Activated T-helper 1 cell treated with anti-CD3 and anti-CD28 coated beads, Interleukin-2, amount 50 U/mL, for 16 hours (primary cell): Measurements from ENCODE around the gene IL3.

ENCODE experiments used
- DNase-seq, 2 donors: peaks; one replicate each; pipeline ENCODE4 v3.0.0-alpha.2; 2020; ENCODE audit warnings: low read depth in 1 of 2, low spot score in 1 of 2

IL3 gene

DNA sequence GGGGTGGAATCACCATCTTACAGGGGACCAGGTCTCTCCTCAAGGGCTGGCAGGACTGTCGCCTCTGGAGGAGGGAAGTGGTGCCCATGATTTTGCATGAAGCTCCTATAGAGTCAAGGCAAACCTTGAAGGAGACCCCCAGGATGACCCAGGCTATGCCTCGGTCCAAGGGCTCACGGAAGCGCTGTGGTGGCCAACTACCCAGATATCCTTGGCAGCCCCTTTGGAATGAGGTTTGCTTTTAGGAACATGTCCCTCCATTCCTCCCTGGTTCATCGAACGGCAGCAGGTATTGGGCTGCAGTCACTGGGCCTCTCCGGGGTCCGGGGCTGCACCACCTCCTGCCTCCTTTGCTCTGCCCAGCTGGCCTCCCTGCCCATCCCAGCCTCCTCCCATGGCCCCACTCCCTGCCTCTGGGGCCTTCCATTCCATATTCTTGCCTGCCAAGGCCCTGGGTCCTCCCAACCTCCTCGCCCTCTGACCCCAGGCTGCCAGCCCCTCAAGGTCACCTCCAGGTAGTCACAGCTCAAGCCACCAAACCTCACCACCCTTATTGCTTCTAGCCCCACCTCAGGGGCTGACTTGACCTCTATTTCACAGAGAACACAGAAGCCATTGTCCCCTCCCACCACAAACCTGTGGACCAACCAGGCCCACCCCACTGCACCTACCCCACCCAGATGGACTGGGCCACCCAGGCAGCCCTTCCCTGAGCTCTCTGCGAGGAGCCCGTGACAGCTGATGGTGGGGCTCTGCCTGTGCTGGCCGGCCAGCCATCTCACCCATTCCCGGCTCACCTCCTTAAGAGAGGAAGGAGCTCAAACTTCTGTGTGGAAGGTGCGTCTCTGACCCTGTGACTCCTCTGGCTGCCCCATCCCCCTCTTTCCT is 3.6 kb upstream of the IL3 start:
- DNase-seq = no peak

DNA sequence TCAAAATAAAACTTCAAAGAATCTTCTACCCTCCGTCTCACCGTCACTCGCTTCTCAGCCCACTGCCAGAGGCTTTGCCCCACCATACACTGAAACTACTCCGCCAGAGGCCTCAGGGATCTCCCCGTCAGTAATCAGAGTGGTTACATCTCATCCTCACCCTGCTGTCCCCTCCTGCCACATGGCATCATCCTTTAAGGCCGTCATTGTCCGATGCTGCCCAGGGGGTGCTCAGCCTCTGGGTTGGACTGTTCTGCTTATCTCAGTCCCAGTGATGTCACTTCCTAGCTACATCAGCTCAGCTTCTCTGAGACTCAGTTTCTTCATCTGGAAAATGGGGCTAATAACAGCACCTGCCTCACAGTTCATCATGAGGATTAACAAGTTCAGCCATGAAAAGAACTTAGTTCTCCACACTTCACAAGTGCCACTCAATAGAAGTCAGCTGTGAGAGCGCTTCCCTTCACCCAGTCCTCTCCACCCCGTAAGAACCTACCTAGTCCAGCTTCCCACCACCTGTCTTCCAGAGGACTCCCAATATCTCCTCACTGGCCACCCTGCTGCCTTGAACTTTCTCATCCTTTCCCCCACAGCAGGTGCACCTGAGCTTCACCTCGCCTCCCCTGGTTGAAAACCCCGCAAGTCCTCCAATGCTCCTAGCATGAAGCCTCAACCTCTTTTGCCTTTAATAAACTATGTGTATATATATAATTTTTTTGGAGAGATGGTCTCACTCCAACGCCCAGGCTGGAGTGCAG is 2.8 kb upstream of the IL3 start:
- no peak for DNase-seq

DNA sequence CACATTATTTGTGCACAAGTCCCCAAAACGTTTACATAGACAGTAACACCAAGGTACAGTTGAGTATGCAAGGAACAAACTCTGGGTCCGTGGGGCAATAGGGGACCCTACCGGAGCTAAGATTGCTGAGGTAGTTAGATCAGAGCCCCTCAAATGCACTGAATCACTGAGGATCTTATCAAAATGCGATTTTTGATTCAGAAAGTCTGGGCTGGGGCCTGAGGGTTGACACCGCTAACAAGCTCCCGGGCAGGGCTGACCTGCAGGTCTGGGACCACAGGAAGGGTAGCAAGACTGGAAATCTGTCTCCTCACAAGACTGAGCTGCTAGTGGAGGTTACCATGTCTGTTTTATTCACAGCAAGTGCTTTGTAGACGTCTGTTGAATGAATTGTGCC is 1.8 kb upstream of the IL3 start:
- DNase-seq = no peak

DNA sequence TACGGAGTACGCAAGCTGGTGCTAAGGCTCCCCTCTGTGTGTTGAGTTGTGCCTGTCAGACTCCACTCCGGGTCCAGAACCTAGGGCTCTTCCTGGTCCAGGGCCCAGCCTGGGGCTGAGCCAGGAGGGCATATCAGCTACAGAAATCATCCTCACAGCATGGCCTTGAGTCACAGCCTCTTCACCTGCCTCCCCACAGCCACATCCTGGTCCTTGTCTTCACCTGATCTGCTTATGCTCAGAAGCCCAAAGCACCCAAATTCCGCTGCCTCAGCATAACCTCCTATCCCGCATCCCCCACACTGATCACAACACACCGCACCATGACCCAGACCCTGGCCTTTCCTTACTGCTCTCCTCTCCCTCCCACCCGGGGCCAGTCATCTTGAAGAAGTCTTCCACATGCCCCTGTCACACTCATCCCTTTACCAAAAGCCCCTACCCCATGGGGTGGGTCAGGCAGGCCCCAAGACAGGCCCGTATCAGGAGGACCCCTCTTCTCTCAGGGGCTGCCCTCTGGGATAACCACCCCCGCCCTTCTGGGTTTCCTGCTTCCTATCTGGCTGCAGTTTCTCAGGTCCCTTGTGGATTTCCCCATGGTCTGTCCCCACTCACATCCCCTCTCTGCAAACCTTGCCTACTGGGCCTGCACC is 1.3 kb upstream of the IL3 start:
- DNase-seq = no peak

DNA sequence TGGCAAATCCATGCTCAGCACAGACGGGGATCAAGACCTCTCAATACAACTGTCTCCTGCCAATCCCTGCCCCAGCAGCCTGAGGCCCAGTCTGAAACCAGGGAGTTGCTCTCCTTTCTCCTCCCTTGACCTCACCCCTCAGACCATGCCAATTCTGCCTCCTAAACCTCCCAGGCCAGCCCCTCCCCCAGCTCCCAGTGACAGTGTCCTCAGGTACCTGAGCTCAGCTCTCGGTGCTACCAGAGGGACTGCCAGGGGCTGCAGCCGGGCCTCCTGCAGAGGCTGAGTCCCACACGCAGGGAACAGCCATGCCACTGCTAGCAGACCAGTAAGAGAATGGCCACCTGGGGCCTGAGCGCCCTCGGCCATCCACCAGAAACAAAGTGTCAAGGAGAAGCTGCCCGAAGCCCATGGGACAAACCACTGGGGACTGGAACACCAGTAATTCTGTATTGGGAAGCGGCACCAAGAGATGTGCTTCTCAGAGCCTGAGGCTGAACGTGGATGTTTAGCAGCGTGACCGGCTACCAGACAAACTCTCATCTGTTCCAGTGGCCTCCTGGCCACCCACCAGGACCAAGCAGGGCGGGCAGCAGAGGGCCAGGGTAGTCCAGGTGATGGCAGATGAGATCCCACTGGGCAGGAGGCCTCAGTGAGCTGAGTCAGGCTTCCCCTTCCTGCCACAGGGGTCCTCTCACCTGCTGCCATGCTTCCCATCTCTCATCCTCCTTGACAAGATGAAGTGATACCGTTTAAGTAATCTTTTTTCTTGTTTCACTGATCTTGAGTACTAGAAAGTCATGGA is 557 bp upstream of the IL3 start:
- no peak for DNase-seq

DNA sequence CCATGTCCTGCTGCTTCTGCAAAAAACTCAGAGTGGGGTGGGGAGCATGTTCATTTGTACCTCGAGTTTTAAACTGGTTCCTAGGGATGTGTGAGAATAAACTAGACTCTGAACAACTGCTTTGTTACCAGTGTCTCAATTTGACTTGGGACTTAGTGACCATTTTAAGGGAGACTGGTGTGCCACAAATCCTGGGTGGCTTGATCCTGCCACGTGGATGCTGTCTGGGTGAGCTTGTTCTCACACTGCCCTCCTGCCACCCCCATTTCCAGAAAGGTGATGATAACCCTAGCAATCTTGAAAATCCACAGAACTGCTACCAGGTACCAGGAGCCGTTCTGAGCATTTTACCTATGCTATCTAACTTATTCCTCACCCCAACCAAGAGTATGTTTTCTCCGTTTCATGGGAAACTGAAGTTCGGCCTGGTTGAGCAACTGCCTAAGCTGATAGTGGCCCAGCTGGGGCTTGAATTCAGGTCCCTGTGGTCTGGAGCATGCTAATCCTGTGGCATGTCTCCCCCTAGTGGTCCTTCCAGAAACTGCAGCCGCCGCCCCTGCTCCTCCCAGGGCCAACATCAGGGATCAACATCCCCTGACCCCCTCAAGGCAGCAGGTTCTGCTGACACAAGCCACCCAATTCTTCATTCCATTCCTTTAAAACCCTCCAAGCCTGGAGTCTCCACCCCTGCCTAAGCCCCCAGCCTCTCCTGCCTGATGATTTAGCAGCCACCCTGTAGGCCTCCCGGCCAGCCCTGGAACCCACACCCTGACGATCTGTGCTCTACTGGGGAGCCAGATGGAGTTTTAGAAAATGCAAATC is 2.8 kb downstream of the IL3 start:
- DNase-seq = peak; percentile 70 to 82

GRCh38 chr5:132064140-132064539 is 3.7 kb downstream of the IL3 start:
- DNase-seq = no peak

DNA sequence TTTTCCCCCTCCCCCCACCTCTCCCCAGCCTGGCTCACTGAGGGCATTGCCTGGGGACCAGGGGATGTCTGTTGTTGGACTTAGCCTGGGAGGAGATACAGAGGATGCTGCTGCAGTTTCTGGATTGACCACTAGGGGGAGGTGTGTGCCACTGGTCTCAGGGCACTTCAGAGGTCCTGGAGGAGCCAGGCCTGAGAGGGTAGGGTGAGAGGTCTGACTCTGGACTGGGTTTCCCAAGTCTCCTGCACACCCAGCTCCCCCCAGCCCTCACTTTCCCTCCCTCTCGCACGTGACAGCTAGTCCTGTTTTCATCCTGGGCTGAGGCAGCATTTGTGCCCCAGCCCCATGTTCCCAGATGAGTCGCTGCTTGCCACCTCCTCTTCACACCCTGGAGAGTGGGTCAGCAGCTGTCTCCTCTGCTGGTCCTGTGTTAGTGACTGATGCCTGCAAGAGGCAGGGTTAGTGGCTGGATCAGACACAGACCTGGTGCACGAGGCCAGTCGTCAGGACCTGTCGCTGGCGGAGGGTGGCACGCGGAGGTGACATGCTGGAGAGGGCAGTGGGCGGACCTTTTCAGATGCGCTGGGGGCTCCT is 4.4 kb downstream of the IL3 start:
- DNase-seq = peak; percentile 65 to 71

- DNase-seq = no peak
Measured at GRCh38 chr5:132065351-132065937, 5.0 kb downstream of the IL3 start.

DNA sequence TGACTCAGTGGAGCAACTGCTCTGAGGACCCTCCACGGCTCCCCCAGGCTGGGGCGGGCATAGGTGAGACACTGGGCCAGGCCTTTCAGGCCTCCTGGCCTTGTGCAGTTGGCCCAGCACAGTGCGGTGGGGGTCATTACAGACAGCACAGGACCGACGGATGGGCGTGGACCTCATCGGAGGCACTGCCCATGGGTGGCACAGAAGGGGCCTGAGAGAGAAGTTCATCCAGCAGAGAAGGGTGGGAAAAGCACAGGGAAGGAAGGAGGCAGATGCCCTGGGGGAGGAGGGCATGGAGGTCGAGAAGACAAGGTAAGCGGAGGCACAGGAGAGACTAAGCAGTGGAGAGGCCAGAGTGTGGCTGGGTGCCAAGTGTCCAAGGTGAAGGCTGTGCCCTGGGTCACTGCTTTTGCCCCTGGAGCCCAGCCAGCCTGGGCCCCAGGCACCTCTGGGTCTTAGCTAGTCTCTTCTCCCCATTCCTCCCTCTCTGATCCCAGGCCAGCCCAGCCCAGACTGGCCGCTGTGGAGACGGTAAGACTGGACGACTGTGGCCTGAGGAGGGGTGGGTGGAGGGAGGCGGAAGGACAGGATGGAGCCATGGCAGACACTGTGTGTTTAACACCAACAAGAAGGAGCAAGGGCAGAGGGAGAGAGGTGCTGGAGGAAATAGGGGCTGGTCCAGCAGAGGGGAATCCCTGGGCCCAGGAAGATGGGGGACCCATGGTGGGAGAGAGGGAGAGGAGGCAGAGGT is 5.7 kb downstream of the IL3 start:
- DNase-seq = no peak

GRCh38 chr5:132066871-132067270 is 6.4 kb downstream of the IL3 start:
- no peak for DNase-seq

DNA sequence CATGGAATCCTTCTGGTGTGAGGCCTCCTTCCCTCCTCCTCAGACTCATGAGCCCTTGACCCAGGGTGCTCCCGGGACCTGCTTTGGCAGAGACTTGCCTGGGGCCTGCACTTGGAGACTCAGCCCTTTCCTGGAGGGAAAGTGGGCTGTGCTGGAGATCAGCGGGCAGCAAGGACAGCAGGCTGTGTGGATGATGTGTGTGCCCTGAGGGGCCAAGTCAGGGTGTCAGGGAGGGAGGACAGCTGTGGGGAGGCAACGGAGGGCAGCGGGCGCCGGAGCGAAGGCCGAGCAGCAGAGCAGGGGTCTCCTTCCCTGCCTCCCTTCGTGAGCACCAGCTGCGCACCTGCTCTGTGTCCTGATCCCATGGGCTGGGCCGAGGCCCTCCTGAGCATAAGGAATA is 7.0 kb downstream of the IL3 start:
- no peak for DNase-seq

DNA sequence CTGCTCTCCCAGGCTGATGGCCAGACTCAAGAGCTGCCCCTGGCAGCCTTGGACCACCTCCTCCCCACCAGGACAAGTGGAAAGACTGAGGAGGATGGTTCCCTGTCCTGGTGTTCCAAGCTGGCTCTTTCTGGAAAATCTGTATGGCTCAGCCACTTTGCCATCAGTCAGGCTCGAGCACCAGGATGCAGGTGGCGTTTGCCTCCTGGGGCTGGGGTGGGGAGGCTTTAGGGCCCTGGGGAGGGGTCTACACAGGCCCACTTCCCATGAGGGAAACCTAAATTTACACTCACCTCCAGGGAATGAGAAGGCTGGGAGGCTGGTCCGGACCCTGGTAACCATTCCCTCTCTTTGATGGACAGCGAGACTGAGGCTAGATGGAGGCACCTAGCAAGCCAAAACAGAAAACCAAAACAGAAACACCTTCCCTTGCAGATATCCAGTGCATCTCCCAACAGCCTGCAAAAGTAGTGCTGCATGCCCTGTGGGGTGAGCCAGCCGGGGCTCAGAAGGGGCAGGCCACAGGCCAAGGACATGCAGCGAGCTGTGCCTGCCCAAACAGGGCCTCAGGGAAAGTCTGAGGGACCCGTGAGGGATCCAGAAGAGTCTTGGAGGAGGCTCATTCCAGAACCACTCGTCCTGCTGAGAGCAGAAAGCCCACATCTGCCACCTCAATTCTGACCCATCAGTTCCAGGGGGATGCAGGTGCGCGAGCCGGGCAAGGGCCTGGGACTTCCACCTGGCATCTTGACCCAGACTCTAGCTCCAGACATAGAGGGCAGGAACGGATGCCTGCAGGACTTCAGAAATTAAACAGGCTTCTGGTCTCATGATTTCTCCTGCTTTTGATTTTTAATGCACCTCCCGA is 7.7 kb downstream of the IL3 start:
- no peak for DNase-seq

DNA sequence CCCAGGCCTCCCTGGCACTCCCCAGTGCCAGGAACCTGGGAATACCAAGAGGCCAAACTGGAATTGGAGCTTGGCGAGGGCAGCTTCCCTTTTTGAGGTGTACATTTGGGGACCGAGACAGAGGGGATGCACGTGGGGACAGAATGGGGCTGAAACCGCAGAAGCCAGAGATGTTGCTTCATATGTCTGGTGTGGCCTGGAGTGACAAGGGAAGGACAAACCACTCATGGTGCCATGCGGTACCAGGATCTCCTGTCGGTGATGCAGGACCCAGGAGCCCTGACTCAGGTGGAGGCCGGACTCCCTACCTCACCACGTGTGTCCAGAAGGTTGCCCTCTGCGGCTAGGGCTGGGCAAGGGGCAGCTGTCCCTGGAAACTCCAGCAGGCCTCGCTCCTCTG is 9.1 kb downstream of the IL3 start:
- no peak for DNase-seq

GRCh38 chr5:132069994-132070393 is 9.5 kb downstream of the IL3 start:
- DNase-seq = no peak

DNA sequence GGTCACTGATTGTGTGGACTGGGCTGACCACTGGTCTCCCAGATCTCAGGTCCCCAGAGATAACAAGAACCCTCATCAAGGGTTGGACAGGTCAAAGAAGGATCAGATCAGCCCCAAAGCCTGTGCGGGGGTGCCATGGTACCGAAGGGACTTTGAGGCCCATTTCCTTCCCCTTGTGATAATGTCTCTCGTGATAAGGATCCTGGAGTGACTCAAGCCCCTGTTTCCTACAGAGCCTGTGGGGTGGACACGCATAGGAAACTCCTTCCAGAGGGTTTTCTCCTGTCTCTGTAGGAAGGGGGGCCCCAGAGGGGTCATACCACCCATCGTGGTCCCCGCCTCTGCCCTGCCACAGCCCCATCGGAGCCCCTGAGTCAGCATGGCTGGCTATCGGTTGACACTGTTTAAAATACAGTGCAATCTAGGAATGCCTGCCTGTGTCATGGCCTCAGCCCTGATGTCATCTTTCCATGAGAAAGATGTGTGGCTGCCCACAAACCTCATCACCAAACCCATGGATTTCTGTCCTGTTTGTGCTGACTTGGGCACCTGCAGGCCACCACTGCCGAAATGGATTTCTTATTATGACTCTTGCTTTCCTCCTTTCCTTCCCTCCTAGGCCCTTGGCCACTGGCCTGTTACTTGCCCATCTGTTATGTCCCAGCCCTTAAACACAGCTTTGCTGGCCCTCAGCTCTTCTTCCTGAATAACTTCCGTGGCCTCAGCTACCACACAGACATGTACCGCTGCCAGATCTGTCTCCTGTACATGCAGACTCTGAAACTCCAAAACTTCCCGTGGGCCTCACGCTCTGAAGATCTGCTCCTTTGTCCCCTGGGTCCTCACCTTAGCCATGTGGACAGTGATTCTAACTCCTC is 10.2 kb downstream of the IL3 start:
- DNase-seq = no peak

DNA sequence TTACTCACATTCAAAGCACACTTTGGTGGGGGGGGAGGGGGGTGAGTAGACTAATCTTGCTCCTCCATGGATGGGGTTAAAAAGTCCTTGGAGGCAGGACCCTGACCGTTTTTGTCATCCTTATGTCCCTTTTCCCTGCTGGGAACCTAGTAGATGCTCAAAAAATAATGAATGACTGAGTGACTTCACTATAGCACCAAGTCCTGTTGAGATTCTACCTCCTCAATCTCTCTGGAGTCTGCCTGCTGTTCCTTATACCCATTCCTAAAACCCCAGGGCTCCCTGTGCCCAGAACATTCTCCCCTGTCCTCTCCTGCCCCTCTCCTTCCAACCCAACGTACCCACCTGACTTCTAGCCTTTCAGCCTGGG is 10.9 kb downstream of the IL3 start:
- no peak for DNase-seq
